Activated CD8-positive, alpha-beta memory T cell treated with anti-CD3 and anti-CD28 coated beads for 4 hours (primary cell): ENCODE data around the gene GPR107.

Source experiments
- DNase-seq, 2 donors: peaks; one replicate each; pipeline ENCODE4 v3.0.0-alpha.2; 2020; ENCODE audit warnings: low read depth in 2 of 2

The GPR107 gene

DNA sequence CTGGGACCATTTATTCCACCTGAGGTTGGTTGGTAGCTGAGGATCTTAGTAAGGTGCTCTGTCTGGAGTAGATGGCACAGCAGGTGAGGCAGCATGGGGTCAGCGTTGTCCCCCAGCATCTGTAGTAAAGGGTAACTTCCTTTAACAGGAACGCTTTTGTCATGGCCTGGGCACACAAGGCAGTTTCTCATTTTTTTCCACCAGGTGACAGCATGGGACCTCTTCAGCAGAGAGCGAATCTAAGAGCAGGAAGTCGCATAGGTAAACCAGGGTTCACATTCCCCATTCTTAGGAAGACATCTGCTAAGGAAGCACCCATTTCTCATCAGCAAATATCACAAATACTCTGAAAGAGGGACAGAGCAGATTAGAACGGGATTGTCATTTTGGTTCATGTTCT lies 56.5 kb downstream of the GPR107 start:
- DNase-seq: no peak

DNA sequence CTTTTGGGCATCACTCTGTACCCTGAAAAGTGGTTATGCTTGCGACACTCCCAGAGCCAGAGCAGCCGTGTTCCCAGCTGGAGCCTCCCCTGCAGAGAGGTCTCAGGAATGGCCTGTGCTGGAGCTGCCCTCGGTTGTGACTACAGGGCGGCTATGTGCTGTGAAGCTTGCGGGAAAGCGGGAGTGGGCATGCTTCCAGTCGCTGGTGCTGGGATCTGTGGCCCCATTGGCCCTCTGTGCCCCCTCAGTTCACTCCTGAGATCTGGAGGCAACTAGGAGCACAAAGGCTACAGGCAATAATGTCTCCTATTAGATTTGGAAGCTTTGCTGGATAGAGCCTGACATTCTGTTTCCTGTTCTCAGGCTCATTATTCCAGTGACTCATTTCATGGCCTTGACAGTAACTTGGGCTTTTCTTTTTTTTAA lies 56.9 kb downstream of the GPR107 start:
- DNase-seq: no peak

- no peak for DNase-seq
Observed at GRCh38 chr9:130111786-130112537, 58.3 kb downstream of the GPR107 start.

- no peak for DNase-seq
Observed at GRCh38 chr9:130112538-130113151, 58.9 kb downstream of the GPR107 start.

DNA sequence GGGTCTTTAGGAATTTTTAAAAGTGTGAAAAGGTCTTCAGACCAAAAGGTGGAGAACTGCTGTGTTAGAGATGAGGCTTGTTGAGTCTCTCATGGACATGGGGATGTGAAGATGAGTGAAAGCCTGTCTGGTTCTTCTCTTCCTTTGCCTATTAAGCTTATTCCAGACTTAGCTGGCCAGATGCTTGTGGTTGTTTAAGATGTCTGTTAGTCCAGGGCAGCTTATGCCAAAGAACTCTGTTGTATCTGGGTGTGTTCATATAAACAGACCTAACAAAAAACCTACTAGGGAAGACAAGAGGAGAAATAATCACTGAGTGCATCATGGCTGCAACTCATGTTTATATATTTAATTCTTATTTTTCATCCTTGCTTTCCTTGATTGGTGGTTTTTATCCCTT lies 61.0 kb downstream of the GPR107 start:
- no peak for DNase-seq

- no peak for DNase-seq
Observed at GRCh38 chr9:130116346-130116745, 62.6 kb downstream of the GPR107 start.

DNA sequence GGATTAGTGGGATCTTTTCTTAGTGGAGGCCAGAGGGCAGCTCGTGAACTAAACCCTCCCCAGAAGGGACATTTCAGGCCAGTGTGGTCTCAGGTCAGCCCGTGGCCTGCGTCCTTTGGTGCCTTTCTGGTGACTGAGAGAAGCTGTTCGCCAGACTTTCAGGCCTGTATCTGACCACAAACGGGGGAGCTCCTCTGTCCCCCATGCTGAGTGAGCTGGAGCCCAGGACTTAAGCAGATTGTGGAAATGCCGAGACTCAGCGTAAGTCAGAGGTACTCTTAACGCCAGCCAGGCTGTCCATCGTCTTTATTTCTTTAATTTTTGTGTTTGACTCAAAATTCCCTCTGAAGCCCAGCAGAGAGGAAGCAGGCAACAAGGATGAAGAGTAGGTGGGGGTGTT lies 63.7 kb downstream of the GPR107 start:
- no peak for DNase-seq

DNA sequence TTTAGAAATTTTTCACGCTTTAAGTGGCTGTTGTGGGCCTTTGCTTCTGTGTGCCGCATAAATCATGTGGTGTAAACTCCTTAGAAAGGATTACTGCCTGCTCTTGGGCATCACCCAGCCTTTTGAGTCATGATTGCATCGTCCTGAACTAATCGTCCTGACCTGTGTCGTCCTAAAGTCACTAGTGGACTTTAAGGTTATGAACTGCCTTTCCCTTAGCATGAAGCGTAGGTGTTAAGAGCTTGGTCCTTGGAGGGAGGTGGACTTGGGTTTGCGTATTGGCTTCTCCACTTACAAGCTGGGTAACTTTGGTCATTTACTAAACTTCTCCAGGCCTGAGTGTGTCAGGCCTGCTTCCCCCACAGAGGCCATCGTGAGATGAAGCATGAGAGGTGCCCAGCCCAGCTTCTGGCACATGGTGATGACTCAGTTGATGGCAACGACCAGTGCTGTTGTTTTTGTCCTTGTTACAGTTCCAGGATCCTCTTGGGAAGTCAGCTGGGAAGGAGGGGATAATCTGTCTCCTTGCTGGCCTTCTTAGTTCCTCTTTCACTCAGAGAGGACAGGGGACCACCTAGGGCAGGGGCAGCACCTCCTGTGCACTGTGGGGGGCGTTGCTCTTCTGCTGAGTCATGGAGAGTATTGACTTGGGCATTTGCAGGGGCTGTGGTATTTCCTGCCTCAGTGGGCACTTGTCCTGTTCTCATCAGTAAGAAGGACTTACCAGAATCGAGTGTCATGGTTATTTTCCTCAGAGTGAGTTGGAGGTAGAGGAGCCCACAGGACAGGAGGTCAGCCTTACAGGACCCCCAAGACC lies 64.3 kb downstream of the GPR107 start:
- DNase-seq: no peak

DNA sequence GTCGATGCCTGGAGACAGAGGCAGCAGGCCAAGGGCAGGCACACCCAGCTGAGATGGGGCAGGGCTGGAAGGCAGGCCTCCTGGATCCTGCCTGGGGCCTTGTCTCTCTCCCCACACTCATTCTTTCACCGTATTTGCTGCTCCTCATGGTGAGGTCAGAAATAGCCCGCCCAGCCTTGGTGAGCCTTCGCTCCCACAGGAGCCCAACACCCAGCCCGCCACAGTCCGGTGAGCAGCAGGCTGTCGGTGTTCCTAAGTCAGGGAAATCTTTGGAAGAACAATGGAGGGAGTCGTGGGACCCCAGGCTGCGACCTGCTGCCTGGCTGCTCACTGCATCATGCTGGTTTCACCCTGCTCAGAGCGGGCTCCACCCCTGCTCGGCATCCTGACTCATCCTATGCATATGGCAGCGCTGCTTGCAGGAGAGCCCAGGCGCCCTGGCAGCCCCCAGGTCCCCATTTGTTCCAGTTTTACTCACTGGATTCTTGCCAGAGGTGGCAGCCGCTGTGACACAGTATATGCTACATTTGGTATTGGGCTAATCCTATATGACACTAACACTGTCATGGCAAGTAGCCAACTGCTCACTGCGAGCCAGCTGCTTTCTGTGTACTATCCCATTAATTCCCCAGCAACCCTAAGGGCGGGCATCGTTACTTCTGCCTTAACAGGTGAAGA lies 65.3 kb downstream of the GPR107 start:
- DNase-seq: no peak

- no peak for DNase-seq
Observed at GRCh38 chr9:130119519-130120298, 66.0 kb downstream of the GPR107 start.

DNA sequence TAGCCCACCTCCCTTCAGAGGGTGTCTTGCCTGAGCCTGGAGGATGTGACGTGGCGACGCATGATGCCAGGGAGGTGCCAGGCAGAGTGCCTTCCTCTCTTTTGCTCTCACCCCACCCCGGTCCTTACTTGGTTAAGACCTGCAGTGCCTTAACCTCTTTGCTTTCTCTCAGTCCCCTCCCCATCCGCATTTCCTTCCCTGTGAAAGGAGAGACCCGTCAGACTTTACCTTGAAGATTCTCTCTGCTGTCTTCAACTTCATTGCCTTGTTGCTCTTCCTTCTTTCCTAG lies 66.5 kb downstream of the GPR107 start:
- no peak for DNase-seq

- no peak for DNase-seq
Observed at GRCh38 chr9:130120832-130121231, 67.1 kb downstream of the GPR107 start.

DNA sequence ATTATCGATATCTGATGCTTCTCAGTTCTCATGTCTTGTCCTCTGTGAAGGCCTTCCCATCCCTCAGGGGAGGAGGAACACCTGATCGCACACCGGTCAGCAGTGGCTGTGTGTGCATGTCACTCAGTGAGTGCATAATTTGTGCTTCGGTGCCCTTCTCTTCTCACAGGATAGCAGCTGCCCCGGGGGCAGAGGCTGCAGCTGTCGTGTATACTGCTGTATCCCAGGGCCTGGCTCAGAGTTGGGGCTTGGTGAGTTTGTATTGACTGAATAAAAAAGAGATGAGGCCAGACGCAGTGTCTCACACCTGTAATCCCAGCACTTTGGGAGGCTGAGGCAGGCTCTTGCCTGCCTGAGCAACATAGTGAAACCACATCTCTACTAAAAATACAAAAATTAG lies 68.8 kb downstream of the GPR107 start:
- no peak for DNase-seq

- DNase-seq: no peak
Observed at GRCh38 chr9:130124085-130124860, 70.6 kb downstream of the GPR107 start.

- no peak for DNase-seq
Observed at GRCh38 chr9:130126721-130127433, 73.2 kb downstream of the GPR107 start.

- DNase-seq: peak; percentile 59 to 71
Observed at GRCh38 chr9:130128251-130128650, 74.5 kb downstream of the GPR107 start.

- peak; percentile 26 to 54 for DNase-seq
Observed at GRCh38 chr9:130128733-130129431, 75.2 kb downstream of the GPR107 start.

DNA sequence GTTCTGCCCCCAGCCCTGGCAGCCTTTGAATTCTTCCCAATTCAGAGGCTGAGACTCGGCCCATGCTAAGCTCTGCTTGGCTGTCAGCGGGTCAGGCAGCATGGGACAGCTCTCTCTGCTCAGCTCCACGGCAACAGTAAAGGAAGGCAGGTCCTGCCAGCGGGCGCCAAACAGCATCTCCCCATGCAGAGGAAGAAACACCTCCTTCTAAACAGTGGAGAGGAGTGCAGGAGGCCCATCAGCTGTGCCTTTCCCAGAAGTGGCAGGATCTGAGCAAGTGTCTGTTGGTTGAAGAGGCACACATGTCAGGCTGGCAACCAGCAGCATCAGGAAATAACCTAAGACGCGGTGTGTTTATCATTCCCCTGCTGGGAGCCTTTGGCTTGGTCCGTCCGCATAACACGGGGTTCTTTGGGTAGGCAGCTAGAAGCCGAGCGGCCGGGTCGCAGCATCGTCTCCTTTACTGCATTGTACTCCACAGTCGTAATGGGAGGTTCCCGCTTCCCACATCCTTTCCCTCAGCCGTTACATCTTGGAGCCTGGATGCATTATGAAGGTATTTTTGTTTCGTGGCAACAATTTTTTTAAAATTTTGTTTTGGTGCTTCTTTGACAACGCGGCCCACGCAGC lies 75.8 kb downstream of the GPR107 start:
- DNase-seq: no peak

DNA sequence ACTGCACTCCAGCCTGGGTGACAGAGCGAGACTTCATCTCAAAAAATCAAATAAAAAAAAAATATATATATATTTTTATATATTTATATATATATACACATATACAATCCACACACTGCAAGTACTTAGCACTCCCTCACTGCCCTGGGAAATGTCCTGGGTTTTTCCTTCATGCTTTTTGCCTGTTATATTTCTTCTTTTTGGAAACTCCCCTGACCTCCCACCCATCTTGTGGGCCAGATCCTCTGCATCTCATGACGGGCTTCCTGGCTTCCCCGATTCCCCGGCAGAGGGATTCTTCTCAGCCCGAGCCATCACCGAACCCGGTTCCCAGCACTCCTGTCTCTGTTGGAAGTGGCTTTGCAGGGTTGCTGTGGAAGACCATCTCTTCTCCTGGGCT lies 79.0 kb downstream of the GPR107 start:
- DNase-seq: no peak
